CD14-positive monocyte (primary cell): Measurements from ENCODE around the gene LRIF1. TPM values are rescaled to one million over a fixed set of nuclear protein-coding genes. Genes with fewer than 3 reads are reported as not detected.
A peak's percentile ranks its signal among the peaks of the same experiment; 100 is the strongest.

Source experiments
- DNase-seq, 3 donors: peaks; one replicate each; pipeline ENCODE4 v3.0.0-alpha.2; 2011 to 2022
- H2AFZ ChIP-seq: 2 replicates; pipeline ENCODE4 v1.6.0; 2012; ENCODE audit warnings: mild to moderate bottlenecking, low read depth, low read length, inconsistent platforms; ENCODE audit not compliant: insufficient read depth, poor library complexity, severe bottlenecking
- H3K27ac ChIP-seq, 2 donors: 1 replicate in 1 of 2; 2 replicates in 1 of 2; pipeline ENCODE4 v1.5.1; 2012 to 2013; ENCODE audit warnings: low read length in 2 of 2, control low read depth in 1 of 2, inconsistent platforms in 1 of 2, low read depth in 1 of 2, mild to moderate bottlenecking in 1 of 2
- H3K27me3 ChIP-seq, 2 donors: one replicate each; pipeline versions ENCODE4 v1.6.0 to v1.6.1; 2011 to 2013; ENCODE audit warnings: low read length in 2 of 2; ENCODE audit not compliant: control insufficient read depth in 2 of 2, insufficient read depth in 2 of 2
- H3K36me3 ChIP-seq, 2 donors: replicated peaks in 1 of 2; 1 replicate in 1 of 2; 2 replicates in 1 of 2; pipeline versions ENCODE4 v1.5.1 to v1.6.1; 2012 to 2013; ENCODE audit warnings: low read length in 2 of 2, control low read depth in 1 of 2, inconsistent platforms in 1 of 2, mild to moderate bottlenecking in 1 of 2; ENCODE audit not compliant: insufficient read depth in 2 of 2, control insufficient read depth in 1 of 2
- H3K4me1 ChIP-seq, 2 donors: 1 replicate in 1 of 2; 2 replicates in 1 of 2; pipeline versions ENCODE4 v1.5.1 to v1.6.1; 2012 to 2013; ENCODE audit warnings: low read length in 2 of 2, control low read depth in 1 of 2, inconsistent platforms in 1 of 2, mild to moderate bottlenecking in 1 of 2, moderate library complexity in 1 of 2; ENCODE audit not compliant: insufficient read depth in 2 of 2, control insufficient read depth in 1 of 2
- H3K4me2 ChIP-seq: replicated peaks from 2 replicates; pipeline ENCODE3; 2012; ENCODE audit warnings: low read length, moderate library complexity, mild to moderate bottlenecking; ENCODE audit not compliant: poor library complexity, severe bottlenecking; ENCODE audit errors: extremely low read depth
- H3K4me3 ChIP-seq, 3 experiments: fragments of 200-600 bp in 1 of 3; sonication (generic) in 1 of 3; replicated peaks in 1 of 3; 1 replicate in 2 of 3; 2 replicates in 1 of 3; pipeline ENCODE4 v1.5.1; 2011 to 2013; ENCODE audit warnings: low read length in 3 of 3, mild to moderate bottlenecking in 3 of 3, control low read depth in 2 of 3, low read depth in 2 of 3, inconsistent platforms in 1 of 3, moderate library complexity in 1 of 3
- H3K79me2 ChIP-seq: 2 replicates; pipeline ENCODE4 v1.6.0; 2012; ENCODE audit warnings: mild to moderate bottlenecking, control low read depth, inconsistent platforms, low read length, moderate library complexity; ENCODE audit not compliant: insufficient read depth
- H3K9ac ChIP-seq: 2 replicates; pipeline ENCODE4 v1.6.0; 2017; ENCODE audit warnings: low read length, mild to moderate bottlenecking; ENCODE audit not compliant: insufficient read depth, poor library complexity, severe bottlenecking
- H3K9me3 ChIP-seq, 2 donors: replicated peaks in 1 of 2; 1 replicate in 1 of 2; 2 replicates in 1 of 2; pipeline versions ENCODE4 v1.5.1 to v1.6.1; 2012 to 2013; ENCODE audit warnings: low read length in 2 of 2, control low read depth in 1 of 2; ENCODE audit not compliant: control insufficient read depth in 1 of 2, insufficient read depth in 1 of 2
- H4K20me1 ChIP-seq: 2 replicates; pipeline ENCODE4 v1.6.0; 2012; ENCODE audit warnings: mild to moderate bottlenecking, low read length, control low read depth, moderate library complexity; ENCODE audit not compliant: insufficient read depth
- H3K27ac Mint-ChIP-seq, 7 donors: one replicate each; pipeline ENCODE4 v1.8.0; 2020; ENCODE audit warnings: mild to moderate bottlenecking in 7 of 7, mixed read lengths in 7 of 7, moderate library complexity in 6 of 7, inconsistent platforms in 2 of 7
- H3K27me3 Mint-ChIP-seq, 3 donors: one replicate each; pipeline ENCODE4 v1.8.0; 2021 to 2022; ENCODE audit warnings: low read depth in 3 of 3, mild to moderate bottlenecking in 3 of 3, mixed read lengths in 3 of 3, moderate library complexity in 3 of 3, inconsistent platforms in 1 of 3
- H3K36me3 Mint-ChIP-seq, 2 donors: one replicate each; pipeline ENCODE4 v1.8.0; 2020; ENCODE audit warnings: mixed read lengths in 2 of 2, inconsistent platforms in 1 of 2, mild to moderate bottlenecking in 1 of 2
- H3K4me1 Mint-ChIP-seq: one replicate; pipeline ENCODE4 v1.8.0; 2020; ENCODE audit warnings: mild to moderate bottlenecking, mixed read lengths
- H3K4me3 Mint-ChIP-seq, 2 donors: one replicate each; pipeline ENCODE4 v1.8.0; 2020; ENCODE audit warnings: mild to moderate bottlenecking in 2 of 2, mixed read lengths in 2 of 2, moderate library complexity in 1 of 2
- H3K9me3 Mint-ChIP-seq, 7 donors: one replicate each; pipeline ENCODE4 v1.8.0; 2020 to 2022; ENCODE audit warnings: mixed read lengths in 7 of 7, mild to moderate bottlenecking in 6 of 7, moderate library complexity in 6 of 7, inconsistent platforms in 2 of 7
- WGBS: methylation state at CpG from one replicate; pipeline ENCODE4 v1.1.5; 2013; ENCODE audit warnings: missing lambda C conversion rate; ENCODE audit not compliant: insufficient coverage; 5-methylcytosine and 5-hydroxymethylcytosine counted together
- intact Hi-C, 2 donors: fragments of 100-400 bp; cut with micrococcal nuclease; formaldehyde crosslinking; loops; one replicate each; pipeline versions ENCODE4 v1.15.0 to v1.15.1; 2023
- polyA plus RNA-seq, 3 donors: library from polyadenylated mRNA; depleted of rRNA in 1 of 3; unstranded in 2 of 3; stranded (reverse) in 1 of 3; fragments of 300-500 nt in 2 of 3; fragments of >200 nt in 1 of 3; fragmentation: Illumina TruSeq in 2 of 3; gene quantifications; 1 replicate in 2 of 3; 2 replicates in 1 of 3; pipeline ENCODE4 v1.2.3, GENCODE V29; 2012 to 2021
- TF ChIP-seq, protein P1 (sequence below): fragments of 200-600 bp; IDR thresholded peaks from one replicate; pipeline ENCODE4 v1.8.0; 2022; ENCODE audit warnings: antibody characterized with exemption, mild to moderate bottlenecking

Gene LRIF1
- polyA plus RNA-seq, 3 donors = 1.8 to 8.2 (median 4.0) TPM

DNA sequence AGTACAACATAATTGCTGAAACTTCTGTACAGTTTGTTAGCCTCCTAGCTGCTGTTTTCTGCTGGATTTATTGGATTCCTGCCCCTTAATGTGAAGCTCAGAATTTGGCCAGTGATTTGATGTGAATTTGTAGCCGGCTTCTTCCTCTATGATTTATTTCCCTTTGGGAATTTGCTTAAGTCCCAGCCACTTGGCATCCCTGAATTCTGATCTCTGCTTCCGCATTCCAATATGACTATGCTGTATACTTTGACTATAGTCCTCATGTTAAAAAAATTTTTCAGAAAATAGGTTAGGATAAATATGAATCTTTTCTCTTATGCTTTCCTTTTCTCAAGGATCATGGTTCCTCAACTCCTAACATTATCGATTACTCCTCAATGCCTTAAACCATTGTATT lies 12.4 kb upstream of the LRIF1 start:
- Mint-ChIP-seq H3K27ac (no peak overlapping the region), H3K4me1 (no peaks in the 10 kb centered on the region), H3K36me3 (no peaks in the 10 kb centered on the region), H3K4me3 (peak overlapping the region in 1 of 2 donors; percentile 31), H3K9me3 (peaks cover 3 to 29% (median 22%) of the 10 kb centered on the region in 7 donors), H3K27me3 (peaks cover 10 to 37% (median 21%) of the 10 kb centered on the region in 3 donors)
- Histone ChIP-seq H3K27me3 (peaks cover 2 to 20% of the 10 kb centered on the region in 2 donors), H3K4me1 (no peaks in the 10 kb centered on the region), H3K4me3 (no peak overlapping the region), H2AFZ (no peak overlapping the region), H3K79me2 (no peaks in the 10 kb centered on the region), H4K20me1 (no peaks in the 10 kb centered on the region), H3K36me3 (no peaks in the 10 kb centered on the region), H3K4me2 (no peak overlapping the region), H3K9ac (no peak overlapping the region), H3K9me3 (peaks cover 4 to 5% of the 10 kb centered on the region in 2 donors), H3K27ac (no peak overlapping the region)
- TF ChIP-seq, protein P1, sequence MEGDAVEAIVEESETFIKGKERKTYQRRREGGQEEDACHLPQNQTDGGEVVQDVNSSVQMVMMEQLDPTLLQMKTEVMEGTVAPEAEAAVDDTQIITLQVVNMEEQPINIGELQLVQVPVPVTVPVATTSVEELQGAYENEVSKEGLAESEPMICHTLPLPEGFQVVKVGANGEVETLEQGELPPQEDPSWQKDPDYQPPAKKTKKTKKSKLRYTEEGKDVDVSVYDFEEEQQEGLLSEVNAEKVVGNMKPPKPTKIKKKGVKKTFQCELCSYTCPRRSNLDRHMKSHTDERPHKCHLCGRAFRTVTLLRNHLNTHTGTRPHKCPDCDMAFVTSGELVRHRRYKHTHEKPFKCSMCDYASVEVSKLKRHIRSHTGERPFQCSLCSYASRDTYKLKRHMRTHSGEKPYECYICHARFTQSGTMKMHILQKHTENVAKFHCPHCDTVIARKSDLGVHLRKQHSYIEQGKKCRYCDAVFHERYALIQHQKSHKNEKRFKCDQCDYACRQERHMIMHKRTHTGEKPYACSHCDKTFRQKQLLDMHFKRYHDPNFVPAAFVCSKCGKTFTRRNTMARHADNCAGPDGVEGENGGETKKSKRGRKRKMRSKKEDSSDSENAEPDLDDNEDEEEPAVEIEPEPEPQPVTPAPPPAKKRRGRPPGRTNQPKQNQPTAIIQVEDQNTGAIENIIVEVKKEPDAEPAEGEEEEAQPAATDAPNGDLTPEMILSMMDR = no peak
- no CpG with 5 or more reads among the region's 3 CpGs for WGBS
- no peak for DNase-seq
- intact Hi-C loops = no loop called here

DNA sequence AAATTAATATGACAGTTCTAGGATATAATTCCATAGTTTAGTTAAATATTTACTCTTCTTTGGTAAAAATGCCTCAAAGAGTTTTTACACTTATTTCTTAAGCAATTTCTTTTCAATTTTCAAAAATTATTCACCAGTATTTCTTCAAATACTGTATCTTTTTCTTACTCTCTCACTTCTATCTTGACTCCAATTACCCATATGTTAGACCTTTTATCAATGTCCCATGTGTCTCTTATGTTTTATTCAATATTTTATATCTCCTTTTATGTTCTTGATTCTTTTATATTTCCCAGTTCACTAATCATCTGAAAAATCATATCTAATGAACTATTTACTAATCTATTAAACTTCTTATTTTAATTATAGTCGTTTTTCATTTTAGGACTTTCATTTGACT lies 11.5 kb upstream of the LRIF1 start:
- H3K4me1 Mint-ChIP-seq = no peaks in the 10 kb centered on the region
- no peaks in the 10 kb centered on the region for H3K36me3 Mint-ChIP-seq
- H3K27ac Mint-ChIP-seq = no peak overlapping the region
- H3K9ac ChIP-seq = no peak overlapping the region
- intact Hi-C loops = no loop called here
- no peak overlapping the region for H3K4me3 ChIP-seq
- H3K4me2 ChIP-seq = no peak overlapping the region
- peaks cover 4 to 5% of the 10 kb centered on the region in 2 donors for H3K9me3 ChIP-seq
- H3K79me2 ChIP-seq = no peaks in the 10 kb centered on the region
- no CpG with 5 or more reads among the region's 1 CpG for WGBS
- H2AFZ ChIP-seq = no peak overlapping the region
- TF ChIP-seq, protein P1 = no peak
- no peak for DNase-seq
- no peaks in the 10 kb centered on the region for H4K20me1 ChIP-seq
- peaks cover 13 to 37% (median 29%) of the 10 kb centered on the region in 3 donors for H3K27me3 Mint-ChIP-seq
- H3K27me3 ChIP-seq = peaks cover 6 to 26% of the 10 kb centered on the region in 2 donors
- H3K4me1 ChIP-seq = no peaks in the 10 kb centered on the region
- peaks cover 8 to 33% (median 24%) of the 10 kb centered on the region in 7 donors for H3K9me3 Mint-ChIP-seq
- no peak overlapping the region for H3K4me3 Mint-ChIP-seq
- no peak overlapping the region for H3K27ac ChIP-seq
- H3K36me3 ChIP-seq = no peaks in the 10 kb centered on the region
